ENCODE results near the gene DTHD1. TPM values are rescaled to one million over a fixed set of nuclear protein-coding genes. Genes with fewer than 3 reads are reported as not detected.

DTHD1 gene
- total RNA-seq, 6 experiments from 2014 or later = not detected

DNA sequence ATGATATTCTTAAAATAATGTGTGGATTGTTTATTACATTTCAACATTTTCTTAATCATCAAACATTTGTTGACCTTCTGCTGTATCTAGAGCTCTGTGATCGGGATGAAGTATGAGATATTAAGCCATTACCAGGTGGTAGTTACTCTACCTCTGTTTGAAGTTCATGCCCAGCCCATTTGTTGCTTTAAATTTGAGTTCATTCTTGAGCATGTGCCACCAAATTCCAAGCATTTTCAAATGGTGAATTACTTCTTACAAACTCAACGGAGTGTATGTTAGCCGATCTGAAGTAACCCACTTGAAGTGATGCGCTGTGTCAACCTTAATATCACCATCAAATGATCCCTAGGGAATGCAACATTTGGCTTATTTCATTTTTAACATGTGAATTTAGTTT is 7.3 kb upstream of the DTHD1 start:
- no peaks in the 10 kb centered on the region for H3K27me3 Mint-ChIP-seq (ENCODE audit: insufficient read depth)
- no peaks in the 10 kb centered on the region; the same call in 1 of the 2 replicates for H3K36me3 Mint-ChIP-seq (ENCODE audit: low read depth)
- no peaks in the 10 kb centered on the region for H3K4me1 Mint-ChIP-seq (ENCODE audit: low read depth)
- DNase-seq = no peak
- peaks cover 30% of the 10 kb centered on the region for H3K9me3 Mint-ChIP-seq
- H3K4me3 Mint-ChIP-seq = no peak overlapping the region
- no peak overlapping the region for H3K27ac Mint-ChIP-seq
- no peak for TF ChIP-seq CTCF (IDR thresholded peaks at IDR 0.05)

- Mint-ChIP-seq H3K4me1 (ENCODE audit: low read depth) (no peaks in the 10 kb centered on the region), H3K36me3 (ENCODE audit: low read depth) (no peaks in the 10 kb centered on the region), H3K27me3 (ENCODE audit: insufficient read depth) (no peaks in the 10 kb centered on the region), H3K27ac (no peak overlapping the region), H3K4me3 (no peak overlapping the region), H3K9me3 (peaks cover 35% of the 10 kb centered on the region)
- DNase-seq = no peak
- TF ChIP-seq CTCF (IDR thresholded peaks at IDR 0.05) = no peak
Measured at GRCh38 chr4:36277533-36277932, 3.9 kb upstream of the DTHD1 start.

GRCh38 chr4:36278789-36279188 is 2.6 kb upstream of the DTHD1 start:
- peaks cover 29% of the 10 kb centered on the region for H3K9me3 Mint-ChIP-seq
- no peak overlapping the region for H3K4me3 Mint-ChIP-seq
- no peak for DNase-seq
- H3K36me3 Mint-ChIP-seq (ENCODE audit: low read depth) = no peaks in the 10 kb centered on the region
- no peak overlapping the region for H3K27ac Mint-ChIP-seq
- no peak for TF ChIP-seq CTCF (IDR thresholded peaks at IDR 0.05)
- H3K4me1 Mint-ChIP-seq (ENCODE audit: low read depth) = no peaks in the 10 kb centered on the region
- H3K27me3 Mint-ChIP-seq (ENCODE audit: insufficient read depth) = no peaks in the 10 kb centered on the region

- peaks cover 26% of the 10 kb centered on the region for H3K9me3 Mint-ChIP-seq
- no peaks in the 10 kb centered on the region for H3K27me3 Mint-ChIP-seq (ENCODE audit: insufficient read depth)
- H3K4me3 Mint-ChIP-seq = no peak overlapping the region
- no peak overlapping the region for H3K27ac Mint-ChIP-seq
- H3K4me1 Mint-ChIP-seq (ENCODE audit: low read depth) = no peaks in the 10 kb centered on the region
- no peaks in the 10 kb centered on the region for H3K36me3 Mint-ChIP-seq (ENCODE audit: low read depth)
- DNase-seq = no peak
- no peak for TF ChIP-seq CTCF (IDR thresholded peaks at IDR 0.05)
Measured at GRCh38 chr4:36280555-36280954, 861 bp upstream of the DTHD1 start.

- Mint-ChIP-seq H3K4me3 (no peak overlapping the region), H3K36me3 (ENCODE audit: low read depth) (no peaks in the 10 kb centered on the region; the same call in 1 of the 2 replicates), H3K4me1 (ENCODE audit: low read depth) (no peaks in the 10 kb centered on the region), H3K27ac (no peak overlapping the region), H3K9me3 (peaks cover 22% of the 10 kb centered on the region), H3K27me3 (ENCODE audit: insufficient read depth) (no peaks in the 10 kb centered on the region; the same call in 1 of the 2 replicates)
- TF ChIP-seq CTCF (IDR thresholded peaks at IDR 0.05) = no peak
- no peak for DNase-seq
Measured at GRCh38 chr4:36282503-36283030, 1.2 kb downstream of the DTHD1 start.
